Measurements from ENCODE around the gene FSTL4. TPM values are rescaled to one million over a fixed set of nuclear protein-coding genes. Genes with fewer than 3 reads are reported as not detected.
"Not testable (repeated sequence)": the region's sequence is repeated elsewhere in the genome, so short reads cannot be mapped to it uniquely, and the experiment has no call there.

FSTL4 gene
- polyA plus RNA-seq, 1 donor (not counting 4 experiments of a cell fraction or from before 2014, with no cell fraction given), result 1.7 TPM

DNA sequence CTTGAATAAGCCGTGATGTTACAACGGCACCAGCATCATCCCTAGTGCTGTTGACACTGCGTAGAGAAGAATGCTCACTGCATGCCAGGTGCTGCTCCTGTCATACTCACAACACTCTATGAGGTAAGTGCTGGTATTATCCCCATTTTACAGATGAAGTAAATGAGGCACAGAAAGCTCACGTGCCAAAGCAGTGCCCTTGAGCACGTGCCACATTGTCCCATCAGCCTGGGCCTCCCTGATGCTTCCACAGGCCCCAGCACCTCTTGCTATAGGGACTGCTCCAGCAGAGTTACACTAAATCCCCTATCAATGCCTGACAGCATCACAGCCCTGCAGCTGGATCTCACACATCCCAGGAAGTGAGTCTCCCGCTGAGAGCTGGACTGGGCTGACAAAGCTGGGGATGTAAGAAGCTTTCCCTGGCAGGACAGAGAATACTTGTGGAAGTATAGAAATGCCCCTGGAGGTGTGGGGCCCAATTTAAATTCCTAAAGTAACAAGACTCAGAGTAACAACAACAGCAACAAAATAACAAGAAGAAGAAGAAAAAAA is 216.1 kb downstream of the FSTL4 start:
- no peaks in the 10 kb centered on the region for H3K36me3 ChIP-seq (ENCODE audit: control insufficient read depth in 2 of 2, extremely low read depth in 1 of 2, insufficient read depth in 2 of 2, low read length in 2 of 2)
- no peak overlapping the region for H3K4me2 ChIP-seq (ENCODE audit: control insufficient read depth, extremely low read depth, insufficient read depth, low read depth, low read length)
- dilution Hi-C loops (cut with MboI; ENCODE audit: extremely low pct_ligation_motif_present, low sequenced_read_pairs), result no loop called here
- H3K4me3 ChIP-seq (ENCODE audit: control insufficient read depth in 2 of 3, extremely low read depth in 1 of 3, insufficient read depth in 2 of 3, low read depth in 1 of 3, low read length in 3 of 3), result no peak overlapping the region
- no peak overlapping the region for H3K27ac ChIP-seq (ENCODE audit: control insufficient read depth, insufficient read depth, low read length)
- no peaks in the 10 kb centered on the region for H3K9me3 ChIP-seq (ENCODE audit: control insufficient read depth, low read depth, low read length)
- H3K27me3 ChIP-seq (ENCODE audit: control insufficient read depth, extremely low read depth, insufficient read depth, low read length), result no peaks in the 10 kb centered on the region
- H3K4me1 ChIP-seq (ENCODE audit: control insufficient read depth, extremely low read depth, insufficient read depth, low read length), result no peaks in the 10 kb centered on the region
- H3K9me1 ChIP-seq (ENCODE audit: control insufficient read depth, extremely low read depth, insufficient read depth, low read length), result no peaks in the 10 kb centered on the region
- TF ChIP-seq, protein P1, sequence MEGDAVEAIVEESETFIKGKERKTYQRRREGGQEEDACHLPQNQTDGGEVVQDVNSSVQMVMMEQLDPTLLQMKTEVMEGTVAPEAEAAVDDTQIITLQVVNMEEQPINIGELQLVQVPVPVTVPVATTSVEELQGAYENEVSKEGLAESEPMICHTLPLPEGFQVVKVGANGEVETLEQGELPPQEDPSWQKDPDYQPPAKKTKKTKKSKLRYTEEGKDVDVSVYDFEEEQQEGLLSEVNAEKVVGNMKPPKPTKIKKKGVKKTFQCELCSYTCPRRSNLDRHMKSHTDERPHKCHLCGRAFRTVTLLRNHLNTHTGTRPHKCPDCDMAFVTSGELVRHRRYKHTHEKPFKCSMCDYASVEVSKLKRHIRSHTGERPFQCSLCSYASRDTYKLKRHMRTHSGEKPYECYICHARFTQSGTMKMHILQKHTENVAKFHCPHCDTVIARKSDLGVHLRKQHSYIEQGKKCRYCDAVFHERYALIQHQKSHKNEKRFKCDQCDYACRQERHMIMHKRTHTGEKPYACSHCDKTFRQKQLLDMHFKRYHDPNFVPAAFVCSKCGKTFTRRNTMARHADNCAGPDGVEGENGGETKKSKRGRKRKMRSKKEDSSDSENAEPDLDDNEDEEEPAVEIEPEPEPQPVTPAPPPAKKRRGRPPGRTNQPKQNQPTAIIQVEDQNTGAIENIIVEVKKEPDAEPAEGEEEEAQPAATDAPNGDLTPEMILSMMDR (optimal IDR thresholded peaks at IDR 0.05 in 1 of 3, IDR thresholded peaks at IDR 0.05 in 1 of 3, conservative IDR thresholded peaks at IDR 0.05 in 1 of 3; ENCODE audit: extremely low read depth in 1 of 3, insufficient read depth in 2 of 3, low read length in 3 of 3), result no peak
- FAIRE-seq (no peak), DNase-seq (ENCODE audit: low read depth, low spot score) (no peak)
- H4K20me1 ChIP-seq (ENCODE audit: control insufficient read depth, extremely low read depth, insufficient read depth, low read length), result no peaks in the 10 kb centered on the region
- H3K9ac ChIP-seq (ENCODE audit: control insufficient read depth, extremely low read depth, insufficient read depth, low read length), result no peak overlapping the region
- no peak overlapping the region for H2AFZ ChIP-seq (ENCODE audit: control insufficient read depth, low read length)
- H3K79me2 ChIP-seq (ENCODE audit: control insufficient read depth, insufficient read depth, low read length), result no peaks in the 10 kb centered on the region

DNA sequence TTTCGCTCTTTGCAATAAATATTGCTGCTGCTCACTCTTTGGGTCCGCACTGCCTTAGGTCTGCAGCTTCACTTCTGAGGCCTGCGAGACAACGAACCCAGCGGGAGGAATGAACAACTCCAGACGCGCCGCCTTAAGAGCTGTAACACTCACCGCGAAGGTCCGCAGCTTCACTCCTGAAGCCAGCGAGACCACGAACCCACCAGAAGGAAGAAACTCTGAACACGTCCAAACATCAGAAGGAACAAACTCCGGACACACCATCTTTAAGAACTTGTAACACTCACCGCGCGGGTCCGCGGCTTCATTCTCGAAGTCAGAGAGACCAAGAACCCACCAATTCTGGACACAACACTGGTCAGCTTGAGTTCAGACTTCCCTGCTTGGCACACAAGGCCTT is 217.1 kb downstream of the FSTL4 start:
- H3K4me3 ChIP-seq (ENCODE audit: control insufficient read depth in 2 of 3, extremely low read depth in 1 of 3, insufficient read depth in 2 of 3, low read depth in 1 of 3, low read length in 3 of 3); H3K9ac ChIP-seq (ENCODE audit: control insufficient read depth, extremely low read depth, insufficient read depth, low read length); H3K27ac ChIP-seq (ENCODE audit: control insufficient read depth, insufficient read depth, low read length); H2AFZ ChIP-seq (ENCODE audit: control insufficient read depth, low read length); H3K36me3 ChIP-seq (ENCODE audit: control insufficient read depth in 2 of 2, extremely low read depth in 1 of 2, insufficient read depth in 2 of 2, low read length in 2 of 2); H4K20me1 ChIP-seq (ENCODE audit: control insufficient read depth, extremely low read depth, insufficient read depth, low read length); H3K4me2 ChIP-seq (ENCODE audit: control insufficient read depth, extremely low read depth, insufficient read depth, low read depth, low read length); H3K4me1 ChIP-seq (ENCODE audit: control insufficient read depth, extremely low read depth, insufficient read depth, low read length); H3K9me3 ChIP-seq (ENCODE audit: control insufficient read depth, low read depth, low read length); H3K9me1 ChIP-seq (ENCODE audit: control insufficient read depth, extremely low read depth, insufficient read depth, low read length); dilution Hi-C loops (cut with MboI; ENCODE audit: extremely low pct_ligation_motif_present, low sequenced_read_pairs); FAIRE-seq; DNase-seq (ENCODE audit: low read depth, low spot score); H3K27me3 ChIP-seq (ENCODE audit: control insufficient read depth, extremely low read depth, insufficient read depth, low read length); H3K79me2 ChIP-seq (ENCODE audit: control insufficient read depth, insufficient read depth, low read length): not testable (repeated sequence)

DNA sequence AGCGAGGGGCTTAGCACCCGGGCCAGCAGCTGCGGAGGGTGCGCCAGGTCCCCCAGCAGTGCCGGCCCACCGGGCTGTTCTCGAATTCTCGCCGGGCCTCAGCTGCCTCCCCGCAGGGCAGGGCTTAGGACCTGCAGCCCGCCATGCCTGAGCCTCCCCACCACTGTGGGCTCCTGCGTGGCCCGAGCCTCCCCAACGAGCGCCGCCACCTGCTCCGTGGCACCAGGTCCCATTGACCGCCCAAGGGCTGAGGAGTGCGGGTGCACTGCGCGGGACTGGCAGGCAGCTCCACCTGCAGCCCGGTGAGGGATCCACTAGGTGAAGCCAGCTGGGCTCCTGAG is 217.9 kb downstream of the FSTL4 start:
- dilution Hi-C loops (cut with MboI; ENCODE audit: extremely low pct_ligation_motif_present, low sequenced_read_pairs); H3K9me3 ChIP-seq (ENCODE audit: control insufficient read depth, low read depth, low read length); FAIRE-seq: not testable (repeated sequence)

More for the DNA sequence above, 217.9 kb downstream of the FSTL4 start:
- not testable (repeated sequence) for DNase-seq (ENCODE audit: low read depth, low spot score); H3K36me3 ChIP-seq (ENCODE audit: control insufficient read depth in 2 of 2, extremely low read depth in 1 of 2, insufficient read depth in 2 of 2, low read length in 2 of 2); H3K4me1 ChIP-seq (ENCODE audit: control insufficient read depth, extremely low read depth, insufficient read depth, low read length); H3K4me2 ChIP-seq (ENCODE audit: control insufficient read depth, extremely low read depth, insufficient read depth, low read depth, low read length); H3K9me1 ChIP-seq (ENCODE audit: control insufficient read depth, extremely low read depth, insufficient read depth, low read length); H2AFZ ChIP-seq (ENCODE audit: control insufficient read depth, low read length); H3K27me3 ChIP-seq (ENCODE audit: control insufficient read depth, extremely low read depth, insufficient read depth, low read length); H3K9ac ChIP-seq (ENCODE audit: control insufficient read depth, extremely low read depth, insufficient read depth, low read length); H3K27ac ChIP-seq (ENCODE audit: control insufficient read depth, insufficient read depth, low read length); H3K79me2 ChIP-seq (ENCODE audit: control insufficient read depth, insufficient read depth, low read length); H4K20me1 ChIP-seq (ENCODE audit: control insufficient read depth, extremely low read depth, insufficient read depth, low read length); H3K4me3 ChIP-seq (ENCODE audit: control insufficient read depth in 2 of 3, extremely low read depth in 1 of 3, insufficient read depth in 2 of 3, low read depth in 1 of 3, low read length in 3 of 3)

Data from keratinocyte (primary cell).